ENCODE results near the gene SHROOM1. TPM values are rescaled to one million over a fixed set of nuclear protein-coding genes. Genes with fewer than 3 reads are reported as not detected.
A peak's percentile ranks its signal among the peaks of the same experiment; 100 is the strongest.

SHROOM1 gene
- total and polyA plus RNA-seq, 2 donors (not counting 3 experiments of a cell fraction or from before 2014, with no cell fraction given) = 12.8 to 20.9 TPM

DNA sequence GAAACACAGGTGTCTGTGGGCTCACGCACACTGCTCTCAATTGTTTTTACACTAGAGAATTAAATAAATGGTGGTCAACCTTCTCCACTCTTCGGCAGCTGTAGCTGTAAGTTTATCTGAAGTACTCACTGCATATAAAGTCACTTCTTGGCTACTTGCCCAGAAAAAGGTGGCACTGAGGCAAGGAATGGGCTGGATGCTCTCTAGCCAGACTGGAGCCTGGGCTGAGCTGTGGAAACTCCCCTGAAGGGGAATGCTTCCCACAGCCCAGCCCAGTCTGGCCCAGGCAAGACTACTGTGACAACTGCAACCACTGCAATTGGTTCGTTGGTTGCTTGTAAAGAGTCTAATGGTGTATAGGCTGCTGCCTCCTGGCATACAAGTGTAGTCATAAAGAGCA lies 47.5 kb upstream of the SHROOM1 start:
- intact Hi-C loops (cut with micrococcal nuclease) = no loop called here
- dilution Hi-C loops (cut with MboI; ENCODE audit: extremely low pct_ligation_motif_present, low sequenced_read_pairs) = no loop called here
- H3K27ac ChIP-seq (ENCODE audit: insufficient read depth, low read depth, low read length) = no peak overlapping the region
- H3K9me3 ChIP-seq (replicated peaks; ENCODE audit: control insufficient read depth, insufficient read depth, low read length) = no peaks in the 10 kb centered on the region
- TSS peak; percentile 1 for BruUV-seq (replicated peaks)
- H2AFZ ChIP-seq (ENCODE audit: low read depth, low read length) = no peak overlapping the region
- CTCF ChIA-PET = interaction anchor here (0.8 to 1.6 kb wide), 3 partner anchors 11 to 491 kb away, joined by 3 to 5 read pairs (median 3); partner anchors contain the start of gene UQCRQ
- no peak overlapping the region for H3K9ac ChIP-seq (replicated peaks; ENCODE audit: extremely low read depth, insufficient read depth, low read length)
- FAIRE-seq = no peak
- H4K20me1 ChIP-seq (replicated peaks; ENCODE audit: control insufficient read depth, extremely low read depth, insufficient read depth, low read length) = peaks cover 2% of the 10 kb centered on the region
- peaks cover 16 to 42% of the 10 kb centered on the region in 2 experiments for H3K36me3 ChIP-seq (ENCODE audit: control insufficient read depth in 2 of 2, extremely low read depth in 1 of 2, insufficient read depth in 2 of 2, low read length in 2 of 2)
- no peak overlapping the region for H3K4me2 ChIP-seq (ENCODE audit: insufficient read depth, low read length)
- POLR2A ChIA-PET = no interaction called here
- H3K4me1 ChIP-seq (ENCODE audit: control insufficient read depth, extremely low read depth, insufficient read depth, low read length) = no peaks in the 10 kb centered on the region
- no peaks in the 10 kb centered on the region for H3K79me2 ChIP-seq (ENCODE audit: control insufficient read depth, insufficient read depth, low read length)
- H3K27me3 ChIP-seq (ENCODE audit: control insufficient read depth in 2 of 2, insufficient read depth in 2 of 2, low read length in 2 of 2) = no peaks in the 10 kb centered on the region
- DNase-seq (ENCODE audit: low read depth, low spot score) = no peak
- H3K9me1 ChIP-seq (replicated peaks; ENCODE audit: control insufficient read depth, extremely low read depth, insufficient read depth, low read length) = no peaks in the 10 kb centered on the region
- no peak overlapping the region for H3K4me3 ChIP-seq (replicated peaks in 1 of 3; ENCODE audit: insufficient read depth in 1 of 3, low read depth in 1 of 3, low read length in 3 of 3)
- TF ChIP-seq, protein P1, sequence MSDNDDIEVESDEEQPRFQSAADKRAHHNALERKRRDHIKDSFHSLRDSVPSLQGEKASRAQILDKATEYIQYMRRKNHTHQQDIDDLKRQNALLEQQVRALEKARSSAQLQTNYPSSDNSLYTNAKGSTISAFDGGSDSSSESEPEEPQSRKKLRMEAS (IDR thresholded peaks at IDR 0.05; ENCODE audit: insufficient read depth, insufficient read length) = no peak

DNA sequence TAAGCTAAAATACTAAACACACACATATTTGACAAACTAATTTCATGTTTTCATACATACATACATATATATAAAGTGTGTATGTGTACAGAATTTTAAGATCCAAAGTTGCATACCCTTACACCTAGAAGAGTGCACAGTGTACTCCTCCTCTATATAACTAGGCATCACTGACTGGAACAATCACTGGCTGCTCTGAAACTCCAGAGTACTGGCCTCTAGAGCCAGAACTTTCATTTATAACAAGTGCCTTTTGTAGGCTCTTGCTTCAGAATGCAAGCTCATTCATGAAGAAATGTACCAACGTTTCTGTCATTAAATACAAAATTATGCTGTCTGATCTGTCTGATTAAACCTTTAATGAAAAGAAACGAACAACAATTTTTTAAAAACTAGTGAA lies 47.0 kb upstream of the SHROOM1 start:
- intact Hi-C loops (cut with micrococcal nuclease) = no loop called here

More for the DNA sequence above, 47.0 kb upstream of the SHROOM1 start:
- Histone ChIP-seq H3K27me3 (ENCODE audit: control insufficient read depth in 2 of 2, insufficient read depth in 2 of 2, low read length in 2 of 2) (no peaks in the 10 kb centered on the region), H3K9me1 (replicated peaks; ENCODE audit: control insufficient read depth, extremely low read depth, insufficient read depth, low read length) (no peaks in the 10 kb centered on the region), H3K9ac (replicated peaks; ENCODE audit: extremely low read depth, insufficient read depth, low read length) (no peak overlapping the region), H3K4me1 (ENCODE audit: control insufficient read depth, extremely low read depth, insufficient read depth, low read length) (no peaks in the 10 kb centered on the region), H4K20me1 (replicated peaks; ENCODE audit: control insufficient read depth, extremely low read depth, insufficient read depth, low read length) (peaks cover 2% of the 10 kb centered on the region), H3K79me2 (ENCODE audit: control insufficient read depth, insufficient read depth, low read length) (no peaks in the 10 kb centered on the region), H3K36me3 (ENCODE audit: control insufficient read depth in 2 of 2, extremely low read depth in 1 of 2, insufficient read depth in 2 of 2, low read length in 2 of 2) (peaks cover 16 to 39% of the 10 kb centered on the region in 2 experiments), H2AFZ (ENCODE audit: low read depth, low read length) (no peak overlapping the region), H3K27ac (ENCODE audit: insufficient read depth, low read depth, low read length) (no peak overlapping the region), H3K4me2 (ENCODE audit: insufficient read depth, low read length) (no peak overlapping the region), H3K4me3 (replicated peaks in 1 of 3; ENCODE audit: insufficient read depth in 1 of 3, low read depth in 1 of 3, low read length in 3 of 3) (no peak overlapping the region), H3K9me3 (replicated peaks; ENCODE audit: control insufficient read depth, insufficient read depth, low read length) (no peaks in the 10 kb centered on the region)
- no TSS peak for BruUV-seq (replicated peaks)
- ChIA-PET POLR2A (no interaction called here), CTCF (interaction anchor here (0.8 to 1.6 kb wide), 3 partner anchors 10 to 491 kb away, joined by 3 to 5 read pairs (median 3); partner anchors contain the start of gene UQCRQ)
- TF ChIP-seq EZH2 (IDR thresholded peaks at IDR 0.05; ENCODE audit: borderline replicate concordance, low read depth, low read length, severe bottlenecking) (no peak), POLR2A (IDR thresholded peaks at IDR 0.05; ENCODE audit: low read depth, low read length) (no peak), GATA2 (IDR thresholded peaks at IDR 0.05; ENCODE audit: insufficient read depth, insufficient read length, low read depth, low read length) (no peak), FOS (IDR thresholded peaks at IDR 0.05; ENCODE audit: borderline replicate concordance, insufficient read depth, low read length) (no peak), POLR2AphosphoS5 (IDR thresholded peaks at IDR 0.05; ENCODE audit: insufficient read depth, low read depth, low read length) (no peak), MYC (IDR thresholded peaks at IDR 0.05; ENCODE audit: low read depth, low read length) (no peak), JUN (IDR thresholded peaks at IDR 0.05; ENCODE audit: borderline replicate concordance, insufficient read depth, insufficient read length, low read depth) (no peak)
- TF ChIP-seq, protein P1 (IDR thresholded peaks at IDR 0.05; ENCODE audit: insufficient read depth, insufficient read length) = no peak
- TF ChIP-seq, protein P2, sequence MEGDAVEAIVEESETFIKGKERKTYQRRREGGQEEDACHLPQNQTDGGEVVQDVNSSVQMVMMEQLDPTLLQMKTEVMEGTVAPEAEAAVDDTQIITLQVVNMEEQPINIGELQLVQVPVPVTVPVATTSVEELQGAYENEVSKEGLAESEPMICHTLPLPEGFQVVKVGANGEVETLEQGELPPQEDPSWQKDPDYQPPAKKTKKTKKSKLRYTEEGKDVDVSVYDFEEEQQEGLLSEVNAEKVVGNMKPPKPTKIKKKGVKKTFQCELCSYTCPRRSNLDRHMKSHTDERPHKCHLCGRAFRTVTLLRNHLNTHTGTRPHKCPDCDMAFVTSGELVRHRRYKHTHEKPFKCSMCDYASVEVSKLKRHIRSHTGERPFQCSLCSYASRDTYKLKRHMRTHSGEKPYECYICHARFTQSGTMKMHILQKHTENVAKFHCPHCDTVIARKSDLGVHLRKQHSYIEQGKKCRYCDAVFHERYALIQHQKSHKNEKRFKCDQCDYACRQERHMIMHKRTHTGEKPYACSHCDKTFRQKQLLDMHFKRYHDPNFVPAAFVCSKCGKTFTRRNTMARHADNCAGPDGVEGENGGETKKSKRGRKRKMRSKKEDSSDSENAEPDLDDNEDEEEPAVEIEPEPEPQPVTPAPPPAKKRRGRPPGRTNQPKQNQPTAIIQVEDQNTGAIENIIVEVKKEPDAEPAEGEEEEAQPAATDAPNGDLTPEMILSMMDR (IDR thresholded peaks at IDR 0.05; ENCODE audit: extremely low read depth in 1 of 2, insufficient read depth in 1 of 2, low read depth in 1 of 2, low read length in 2 of 2) = no peak
- DNase-seq (ENCODE audit: low read depth, low spot score) (no peak), FAIRE-seq (no peak)
- dilution Hi-C loops (cut with MboI; ENCODE audit: extremely low pct_ligation_motif_present, low sequenced_read_pairs) = no loop called here
